HG02970 (cell line): ENCODE data around the gene FAM168A.

Experiments
- ATAC-seq: cut with Tn5 transposase; IDR thresholded peaks from one replicate; pipeline ENCODE4 v1.9.1; 2021; ENCODE audit warnings: mild to moderate bottlenecking, moderate library complexity, moderate number of reproducible peaks; ENCODE audit not compliant: unreplicated experiment, low FRiP score

Gene FAM168A

DNA sequence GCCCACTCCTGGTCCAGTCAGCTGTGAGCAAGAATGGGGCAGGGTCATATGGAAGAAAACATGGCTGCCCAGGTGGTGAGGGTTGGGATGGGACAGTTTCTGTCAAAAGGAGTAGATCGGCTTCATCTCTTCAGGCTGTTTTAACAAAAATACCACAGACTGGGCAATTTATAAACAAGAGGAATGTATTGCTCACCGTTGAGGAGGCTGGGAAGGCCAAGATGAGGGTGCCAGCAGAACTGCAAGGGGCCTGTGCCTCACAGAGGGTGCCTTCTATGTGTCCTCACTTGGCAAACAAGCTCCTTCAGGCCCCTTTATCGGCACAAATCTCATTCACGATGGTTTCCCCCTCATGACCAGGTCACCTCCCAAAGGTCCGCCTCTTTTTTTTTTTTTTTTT is 239.8 kb downstream of the FAM168A start:
- no peak for ATAC-seq

DNA sequence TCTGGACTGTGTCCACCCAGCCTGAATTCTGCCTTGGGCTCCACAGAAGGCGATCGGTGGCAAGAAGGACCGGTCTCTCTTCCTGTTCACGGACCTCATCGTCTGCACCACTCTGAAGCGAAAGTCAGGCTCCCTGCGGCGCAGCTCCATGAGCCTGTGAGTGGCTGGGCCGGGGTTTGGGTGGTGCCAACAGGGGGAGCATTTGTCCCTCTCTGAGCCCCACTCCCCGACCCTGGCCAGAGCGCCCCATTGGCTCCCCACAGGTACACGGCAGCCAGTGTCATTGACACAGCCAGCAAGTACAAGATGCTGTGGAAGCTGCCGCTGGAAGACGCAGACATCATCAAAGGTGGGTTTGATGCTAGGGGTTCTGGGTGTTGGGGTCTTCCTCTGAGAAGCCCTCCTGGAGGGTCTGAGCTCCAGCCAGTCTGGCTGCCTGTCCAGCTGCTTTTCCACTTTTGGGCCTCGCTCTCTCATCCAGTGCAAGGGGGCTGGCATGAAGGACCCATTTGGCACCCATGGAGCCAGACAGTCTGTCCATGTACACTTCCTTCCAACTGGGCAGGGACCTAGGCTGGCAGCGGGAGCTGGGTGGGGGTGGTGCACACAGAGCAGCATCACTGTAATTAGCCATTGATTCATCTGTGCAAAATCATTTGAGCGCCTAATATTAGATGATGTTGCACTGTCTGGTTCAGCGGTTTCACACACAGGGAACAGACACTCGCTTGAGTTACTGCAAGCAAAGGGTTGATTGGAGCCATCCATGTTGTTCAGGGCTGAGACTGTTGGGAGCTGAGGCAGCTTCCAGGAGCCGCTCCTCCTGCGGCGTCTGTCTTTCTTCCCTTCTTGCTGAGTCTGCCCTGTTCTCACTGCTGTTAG is 240.7 kb downstream of the FAM168A start:
- ATAC-seq = no peak

DNA sequence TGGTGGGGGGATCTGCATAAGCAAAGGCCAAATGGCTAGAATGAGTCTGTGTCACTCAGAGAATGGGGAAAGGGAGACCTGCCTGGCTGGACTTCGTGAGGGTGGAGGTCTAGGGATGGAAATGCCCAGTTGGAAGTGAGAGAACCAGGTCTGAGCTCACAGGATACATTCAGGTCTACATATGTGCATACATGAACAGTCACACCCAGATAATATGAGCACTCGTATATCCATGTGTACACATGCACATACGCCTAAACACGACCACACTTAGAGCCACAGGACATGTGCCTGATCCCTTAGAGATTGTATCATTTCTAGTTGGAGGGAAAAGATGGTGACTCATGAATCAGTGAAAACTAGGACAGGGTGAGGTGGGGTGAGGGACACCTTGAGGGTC is 242.8 kb downstream of the FAM168A start:
- no peak for ATAC-seq

DNA sequence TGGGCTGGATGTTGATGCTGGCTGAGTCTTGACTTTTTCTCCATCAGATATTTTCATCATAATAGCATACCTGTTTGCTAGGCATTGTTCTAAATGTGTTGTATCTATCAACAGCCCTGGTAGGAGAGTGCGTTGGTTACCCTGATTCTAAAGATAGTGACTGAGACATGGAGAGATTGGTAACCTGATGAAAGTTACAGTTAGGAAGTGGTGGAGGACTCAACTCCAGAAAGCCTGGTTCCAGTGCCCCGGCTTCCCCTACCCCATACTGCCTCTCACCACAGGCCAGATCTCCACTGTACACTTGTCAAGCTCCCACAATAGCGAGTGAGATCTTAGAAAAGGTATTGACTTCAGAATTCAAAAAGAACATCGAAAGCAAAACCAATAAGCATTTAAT is 244.5 kb downstream of the FAM168A start:
- ATAC-seq = no peak

DNA sequence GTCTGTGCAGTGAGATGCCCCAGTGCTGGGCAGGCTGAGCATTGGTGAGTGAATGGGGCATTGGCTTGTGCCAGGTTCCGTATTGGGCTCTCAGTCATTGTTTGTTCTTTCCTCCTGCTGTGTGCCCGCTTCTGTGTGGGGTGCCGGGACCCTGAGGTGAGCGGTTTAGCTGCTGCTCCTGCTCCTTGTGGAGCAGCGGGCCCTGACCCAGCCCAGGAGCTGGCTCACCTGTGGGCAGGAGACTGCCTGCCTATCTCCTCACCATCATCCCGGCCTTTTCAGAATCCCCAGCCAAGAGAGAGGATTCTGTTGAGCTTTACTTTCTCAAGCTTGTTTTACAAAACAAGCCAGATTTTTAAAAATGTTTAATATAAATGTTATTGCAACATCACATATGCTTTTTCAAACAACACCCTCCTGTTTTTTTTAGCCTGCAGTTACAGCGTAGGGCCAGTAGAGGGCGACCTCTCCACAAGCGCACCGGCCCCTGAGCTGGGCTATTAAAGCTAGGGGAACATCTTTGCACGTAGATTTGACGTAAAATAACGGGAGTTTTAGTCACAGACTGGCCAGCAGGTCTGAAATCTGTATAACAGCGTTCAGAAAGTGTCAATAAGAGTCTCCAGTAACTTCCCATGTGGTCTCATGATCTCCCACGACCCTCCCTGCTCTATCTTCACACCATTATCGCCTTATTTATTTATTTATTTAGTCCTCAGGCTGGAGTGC is 246.8 kb downstream of the FAM168A start:
- no peak for ATAC-seq
